ENCODE measurements around the gene MFSD2A. TPM values are rescaled to one million over a fixed set of nuclear protein-coding genes. Genes with fewer than 3 reads are reported as not detected.

Gene MFSD2A
- total RNA-seq, 4 donors from 2014 or later: 2.0 to 79.3 (median 13.1) TPM

- in situ Hi-C loops (cut with MboI; ENCODE audit: low pct_ligation_motif_present in 1 of 4, low pct_unique_long_range_greater_than_20kb in 1 of 4, low sequenced_read_pairs in 3 of 4): loop anchor here in 2 of 4 donors (10.0 kb wide), 2 partner anchors 52 to 162 kb away; no protein-coding TSS in a partner anchor
- no peak for DNase-seq
- intact Hi-C loops (cut with DNase I; ENCODE audit: low total_unique reads): no loop called here
- no peaks in the 10 kb centered on the region for H3K27me3 ChIP-seq
- no peak for TF ChIP-seq EP300 (IDR thresholded peaks at IDR 0.05; ENCODE audit: low read depth)
- no peak for TF ChIP-seq CTCF (IDR thresholded peaks at IDR 0.05)
- no peak for TF ChIP-seq POLR2A (IDR thresholded peaks at IDR 0.05)
- TF ChIP-seq POLR2AphosphoS5 (IDR thresholded peaks at IDR 0.05): no peak
- no peak overlapping the region for H3K4me3 ChIP-seq
- H3K4me1 ChIP-seq: peaks cover 3 to 28% (median 18%) of the 10 kb centered on the region in 4 donors
- H3K27ac ChIP-seq: no peak overlapping the region
- no peaks in the 10 kb centered on the region for H3K36me3 ChIP-seq
- 56 to 93% methylated on average over 1 of the region's 1 CpG for WGBS, 2 donors (ENCODE audit: low coverage in 1 of 2)
- no peaks in the 10 kb centered on the region for H3K9me3 ChIP-seq
Observed at GRCh38 chr1:39977202-39977601, 22.3 kb downstream of the MFSD2A start.

GRCh38 chr1:39979654-39980053 lies 24.7 kb downstream of the MFSD2A start:
- Histone ChIP-seq H3K27ac (peak overlapping the region; percentile 66 to 91 (median 84)), H3K36me3 (no peaks in the 10 kb centered on the region), H3K4me1 (peaks cover 0 to 29% (median 18%) of the 10 kb centered on the region in 4 donors), H3K9me3 (no peaks in the 10 kb centered on the region), H3K4me3 (no peak overlapping the region), H3K27me3 (no peaks in the 10 kb centered on the region)
- DNase-seq: no peak
- in situ Hi-C loops (cut with MboI; ENCODE audit: low pct_ligation_motif_present in 1 of 4, low pct_unique_long_range_greater_than_20kb in 1 of 4, low sequenced_read_pairs in 3 of 4): loop anchor here in 2 of 4 donors (10.0 kb wide), 2 partner anchors 55 to 165 kb away; no protein-coding TSS in a partner anchor
- WGBS, 2 donors (ENCODE audit: low coverage in 1 of 2): 87 to 93% methylated on average over 3 to 4 of the region's 4 CpGs
- TF ChIP-seq EP300 (IDR thresholded peaks at IDR 0.05; ENCODE audit: low read depth) (no peak), CTCF (IDR thresholded peaks at IDR 0.05) (no peak), POLR2A (IDR thresholded peaks at IDR 0.05) (no peak), POLR2AphosphoS5 (IDR thresholded peaks at IDR 0.05) (no peak)
- intact Hi-C loops (cut with DNase I; ENCODE audit: low total_unique reads): no loop called here

GRCh38 chr1:39980555-39981313 lies 25.8 kb downstream of the MFSD2A start:
- intact Hi-C loops (cut with DNase I; ENCODE audit: low total_unique reads): no loop called here
- DNase-seq: peak; percentile 83

More at GRCh38 chr1:39980555-39981313, 25.8 kb downstream of the MFSD2A start:
- peaks cover 0 to 29% (median 18%) of the 10 kb centered on the region in 4 donors for H3K4me1 ChIP-seq
- WGBS, 2 donors (ENCODE audit: low coverage in 1 of 2): 72 to 84% methylated on average over 3 to 6 of the region's 6 CpGs
- no peaks in the 10 kb centered on the region for H3K36me3 ChIP-seq
- H3K4me3 ChIP-seq: no peak overlapping the region
- H3K27ac ChIP-seq: peak overlapping the region; percentile 66 to 91 (median 84)
- H3K9me3 ChIP-seq: no peaks in the 10 kb centered on the region
- in situ Hi-C loops (cut with MboI; ENCODE audit: low pct_ligation_motif_present in 1 of 4, low pct_unique_long_range_greater_than_20kb in 1 of 4, low sequenced_read_pairs in 3 of 4): no loop called here
- peak in 2 of 3 donors; percentile 49 to 55 for TF ChIP-seq POLR2AphosphoS5 (IDR thresholded peaks at IDR 0.05)
- TF ChIP-seq EP300 (IDR thresholded peaks at IDR 0.05; ENCODE audit: low read depth): no peak
- TF ChIP-seq POLR2A (IDR thresholded peaks at IDR 0.05): peak; percentile 45
- TF ChIP-seq CTCF (IDR thresholded peaks at IDR 0.05): no peak
- no peaks in the 10 kb centered on the region for H3K27me3 ChIP-seq

Data from transverse colon (tissue), 4 donors.